ENCODE measurements around the gene FEZF1.

The FEZF1 gene

GRCh38 chr7:122268101-122268500 lies 36.4 kb downstream of the FEZF1 start:
- no peaks in the 10 kb centered on the region for H3K4me1 ChIP-seq (ENCODE audit: control insufficient read depth in 2 of 2, insufficient read depth in 2 of 2, low read length in 2 of 2)
- H3K4me3 ChIP-seq (ENCODE audit: low read length in 2 of 2), result no peak overlapping the region
- no peak overlapping the region for H3K9ac ChIP-seq (ENCODE audit: low read depth in 1 of 2, low read length in 2 of 2)
- H3K9me3 ChIP-seq (ENCODE audit: control insufficient read depth in 2 of 2, low read length in 2 of 2), result no peaks in the 10 kb centered on the region
- no peaks in the 10 kb centered on the region for H3K36me3 ChIP-seq (ENCODE audit: control insufficient read depth in 2 of 2, insufficient read depth in 2 of 2, low read length in 2 of 2)
- no peaks in the 10 kb centered on the region for H3K27me3 ChIP-seq (ENCODE audit: control insufficient read depth in 2 of 2, insufficient read depth in 2 of 2, low read length in 2 of 2)
- H3K27ac ChIP-seq (ENCODE audit: low read depth in 2 of 2, low read length in 2 of 2), result no peak overlapping the region

GRCh38 chr7:122262246-122262645 lies 42.3 kb downstream of the FEZF1 start:
- Histone ChIP-seq H3K36me3 (ENCODE audit: control insufficient read depth in 2 of 2, insufficient read depth in 2 of 2, low read length in 2 of 2) (no peaks in the 10 kb centered on the region), H3K4me1 (ENCODE audit: control insufficient read depth in 2 of 2, insufficient read depth in 2 of 2, low read length in 2 of 2) (no peaks in the 10 kb centered on the region), H3K9ac (ENCODE audit: low read depth in 1 of 2, low read length in 2 of 2) (no peak overlapping the region), H3K4me3 (ENCODE audit: low read length in 2 of 2) (no peak overlapping the region), H3K9me3 (ENCODE audit: control insufficient read depth in 2 of 2, low read length in 2 of 2) (no peaks in the 10 kb centered on the region), H3K27ac (ENCODE audit: low read depth in 2 of 2, low read length in 2 of 2) (no peak overlapping the region), H3K27me3 (ENCODE audit: control insufficient read depth in 2 of 2, insufficient read depth in 2 of 2, low read length in 2 of 2) (no peaks in the 10 kb centered on the region)

- H3K4me1 ChIP-seq (ENCODE audit: control insufficient read depth in 2 of 2, insufficient read depth in 2 of 2, low read length in 2 of 2), result no peaks in the 10 kb centered on the region
- H3K27me3 ChIP-seq (ENCODE audit: control insufficient read depth in 2 of 2, insufficient read depth in 2 of 2, low read length in 2 of 2), result no peaks in the 10 kb centered on the region
- H3K9ac ChIP-seq (ENCODE audit: low read depth in 1 of 2, low read length in 2 of 2), result no peak overlapping the region
- no peak overlapping the region for H3K4me3 ChIP-seq (ENCODE audit: low read length in 2 of 2)
- no peaks in the 10 kb centered on the region for H3K9me3 ChIP-seq (ENCODE audit: control insufficient read depth in 2 of 2, low read length in 2 of 2)
- no peaks in the 10 kb centered on the region for H3K36me3 ChIP-seq (ENCODE audit: control insufficient read depth in 2 of 2, insufficient read depth in 2 of 2, low read length in 2 of 2)
- H3K27ac ChIP-seq (ENCODE audit: low read depth in 2 of 2, low read length in 2 of 2), result no peak overlapping the region
These were observed 43.1 kb downstream of the FEZF1 start for GRCh38 chr7:122261442-122261841.

DNA sequence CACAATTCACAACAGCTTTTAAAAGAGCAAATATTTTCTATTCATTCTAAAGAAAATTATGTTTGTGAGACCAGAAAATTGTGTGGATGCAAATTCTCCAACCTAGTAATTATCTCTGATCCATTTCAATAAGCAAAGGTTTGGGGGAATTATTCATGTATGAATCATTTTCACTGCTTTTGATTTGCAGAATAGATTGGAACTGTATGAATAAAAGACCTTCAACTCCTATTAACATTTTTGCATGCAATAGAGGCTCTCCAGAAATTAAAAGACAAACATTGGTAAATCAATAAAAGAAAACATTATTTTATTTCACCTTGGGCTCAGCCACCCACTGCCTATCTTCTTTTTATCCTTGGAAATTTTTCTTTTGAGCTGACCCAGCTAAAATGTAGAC lies 43.5 kb downstream of the FEZF1 start:
- Histone ChIP-seq H3K9me3 (ENCODE audit: control insufficient read depth in 2 of 2, low read length in 2 of 2) (no peaks in the 10 kb centered on the region), H3K4me3 (ENCODE audit: low read length in 2 of 2) (no peak overlapping the region), H3K27ac (ENCODE audit: low read depth in 2 of 2, low read length in 2 of 2) (no peak overlapping the region), H3K9ac (ENCODE audit: low read depth in 1 of 2, low read length in 2 of 2) (no peak overlapping the region), H3K27me3 (ENCODE audit: control insufficient read depth in 2 of 2, insufficient read depth in 2 of 2, low read length in 2 of 2) (no peaks in the 10 kb centered on the region), H3K36me3 (ENCODE audit: control insufficient read depth in 2 of 2, insufficient read depth in 2 of 2, low read length in 2 of 2) (no peaks in the 10 kb centered on the region), H3K4me1 (ENCODE audit: control insufficient read depth in 2 of 2, insufficient read depth in 2 of 2, low read length in 2 of 2) (no peaks in the 10 kb centered on the region)

GRCh38 chr7:122260336-122260735 lies 44.2 kb downstream of the FEZF1 start:
- H3K27me3 ChIP-seq (ENCODE audit: control insufficient read depth in 2 of 2, insufficient read depth in 2 of 2, low read length in 2 of 2), result no peaks in the 10 kb centered on the region
- no peaks in the 10 kb centered on the region for H3K9me3 ChIP-seq (ENCODE audit: control insufficient read depth in 2 of 2, low read length in 2 of 2)
- H3K9ac ChIP-seq (ENCODE audit: low read depth in 1 of 2, low read length in 2 of 2), result no peak overlapping the region
- no peak overlapping the region for H3K27ac ChIP-seq (ENCODE audit: low read depth in 2 of 2, low read length in 2 of 2)
- no peaks in the 10 kb centered on the region for H3K36me3 ChIP-seq (ENCODE audit: control insufficient read depth in 2 of 2, insufficient read depth in 2 of 2, low read length in 2 of 2)
- H3K4me3 ChIP-seq (ENCODE audit: low read length in 2 of 2), result no peak overlapping the region
- no peaks in the 10 kb centered on the region for H3K4me1 ChIP-seq (ENCODE audit: control insufficient read depth in 2 of 2, insufficient read depth in 2 of 2, low read length in 2 of 2)

- H3K4me1 ChIP-seq (ENCODE audit: control insufficient read depth in 2 of 2, insufficient read depth in 2 of 2, low read length in 2 of 2), result no peaks in the 10 kb centered on the region
- no peak overlapping the region for H3K9ac ChIP-seq (ENCODE audit: low read depth in 1 of 2, low read length in 2 of 2)
- no peaks in the 10 kb centered on the region for H3K36me3 ChIP-seq (ENCODE audit: control insufficient read depth in 2 of 2, insufficient read depth in 2 of 2, low read length in 2 of 2)
- no peak overlapping the region for H3K4me3 ChIP-seq (ENCODE audit: low read length in 2 of 2)
- H3K27ac ChIP-seq (ENCODE audit: low read depth in 2 of 2, low read length in 2 of 2), result no peak overlapping the region
- no peaks in the 10 kb centered on the region for H3K9me3 ChIP-seq (ENCODE audit: control insufficient read depth in 2 of 2, low read length in 2 of 2)
- H3K27me3 ChIP-seq (ENCODE audit: control insufficient read depth in 2 of 2, insufficient read depth in 2 of 2, low read length in 2 of 2), result no peaks in the 10 kb centered on the region
These were observed 45.6 kb downstream of the FEZF1 start for GRCh38 chr7:122258971-122259370.

GRCh38 chr7:122257056-122257455 lies 47.5 kb downstream of the FEZF1 start:
- H3K27ac ChIP-seq (ENCODE audit: low read depth in 2 of 2, low read length in 2 of 2), result no peak overlapping the region
- H3K36me3 ChIP-seq (ENCODE audit: control insufficient read depth in 2 of 2, insufficient read depth in 2 of 2, low read length in 2 of 2), result no peaks in the 10 kb centered on the region
- H3K4me3 ChIP-seq (ENCODE audit: low read length in 2 of 2), result no peak overlapping the region
- no peaks in the 10 kb centered on the region for H3K27me3 ChIP-seq (ENCODE audit: control insufficient read depth in 2 of 2, insufficient read depth in 2 of 2, low read length in 2 of 2)
- no peaks in the 10 kb centered on the region for H3K4me1 ChIP-seq (ENCODE audit: control insufficient read depth in 2 of 2, insufficient read depth in 2 of 2, low read length in 2 of 2)
- H3K9ac ChIP-seq (ENCODE audit: low read depth in 1 of 2, low read length in 2 of 2), result no peak overlapping the region
- H3K9me3 ChIP-seq (ENCODE audit: control insufficient read depth in 2 of 2, low read length in 2 of 2), result no peaks in the 10 kb centered on the region

DNA sequence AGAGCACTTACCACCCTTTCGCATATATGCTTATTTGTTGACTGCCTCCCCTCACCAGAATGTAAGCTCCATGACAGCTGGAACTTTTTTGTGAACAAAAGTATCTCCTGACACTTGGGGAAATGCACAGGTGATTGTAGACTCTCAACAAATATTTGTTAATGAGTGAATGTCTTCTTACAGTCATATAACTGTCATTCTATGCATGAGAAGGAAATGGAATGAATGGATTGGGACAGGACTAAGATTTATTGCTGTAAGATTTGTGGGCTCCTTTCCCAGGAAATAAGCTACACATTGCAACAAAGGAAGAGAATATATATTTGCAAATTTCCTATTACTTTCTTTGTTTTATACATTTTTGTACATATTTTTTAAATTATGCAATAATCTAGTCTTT lies 48.5 kb downstream of the FEZF1 start:
- Histone ChIP-seq H3K27ac (ENCODE audit: low read depth in 2 of 2, low read length in 2 of 2) (no peak overlapping the region), H3K9ac (ENCODE audit: low read depth in 1 of 2, low read length in 2 of 2) (no peak overlapping the region), H3K4me3 (ENCODE audit: low read length in 2 of 2) (no peak overlapping the region), H3K27me3 (ENCODE audit: control insufficient read depth in 2 of 2, insufficient read depth in 2 of 2, low read length in 2 of 2) (no peaks in the 10 kb centered on the region), H3K36me3 (ENCODE audit: control insufficient read depth in 2 of 2, insufficient read depth in 2 of 2, low read length in 2 of 2) (no peaks in the 10 kb centered on the region), H3K9me3 (ENCODE audit: control insufficient read depth in 2 of 2, low read length in 2 of 2) (no peaks in the 10 kb centered on the region), H3K4me1 (ENCODE audit: control insufficient read depth in 2 of 2, insufficient read depth in 2 of 2, low read length in 2 of 2) (no peaks in the 10 kb centered on the region)

DNA sequence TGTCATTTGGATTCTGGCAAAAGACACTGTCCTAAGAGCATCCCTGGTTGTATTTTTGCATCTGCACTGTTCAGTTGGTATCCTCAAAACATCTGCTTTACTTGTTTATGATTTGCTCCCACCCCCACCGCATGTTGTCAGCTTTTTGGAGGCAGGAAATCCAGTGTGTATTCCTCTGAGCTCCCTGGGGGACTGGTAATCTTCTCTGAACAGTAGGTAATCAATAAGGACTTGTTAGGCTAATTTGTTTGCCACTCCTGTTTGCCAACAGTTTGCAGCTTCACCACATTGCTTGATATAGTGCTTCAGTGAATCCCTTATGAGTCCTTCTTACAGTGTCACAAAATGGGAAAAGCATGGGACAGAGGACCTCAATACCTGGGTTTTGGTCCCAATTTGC lies 49.1 kb downstream of the FEZF1 start:
- Histone ChIP-seq H3K9ac (ENCODE audit: low read depth in 1 of 2, low read length in 2 of 2) (no peak overlapping the region), H3K9me3 (ENCODE audit: control insufficient read depth in 2 of 2, low read length in 2 of 2) (no peaks in the 10 kb centered on the region), H3K36me3 (ENCODE audit: control insufficient read depth in 2 of 2, insufficient read depth in 2 of 2, low read length in 2 of 2) (no peaks in the 10 kb centered on the region), H3K27ac (ENCODE audit: low read depth in 2 of 2, low read length in 2 of 2) (no peak overlapping the region), H3K27me3 (ENCODE audit: control insufficient read depth in 2 of 2, insufficient read depth in 2 of 2, low read length in 2 of 2) (no peaks in the 10 kb centered on the region), H3K4me3 (ENCODE audit: low read length in 2 of 2) (no peak overlapping the region), H3K4me1 (ENCODE audit: control insufficient read depth in 2 of 2, insufficient read depth in 2 of 2, low read length in 2 of 2) (no peaks in the 10 kb centered on the region)
